Sigmoid colon (tissue), 7 donors: Measurements from ENCODE around the gene ID3. TPM values are rescaled to one million over a fixed set of nuclear protein-coding genes. Genes with fewer than 3 reads are reported as not detected.

ENCODE experiments used
- DNase-seq: peaks from one replicate; pipeline ENCODE4 v3.0.0-alpha.2; 2019
- H3K27ac ChIP-seq, 4 donors: fragments of 200-600 bp; sonication (generic); one replicate each; pipeline ENCODE4 v1.5.1; 2016 to 2019; ENCODE audit warnings: mild to moderate bottlenecking in 1 of 4
- H3K27me3 ChIP-seq, 3 donors: fragments of 200-600 bp; sonication (generic); one replicate each; pipeline ENCODE4 v1.5.1; 2019; ENCODE audit warnings: mild to moderate bottlenecking in 1 of 3
- H3K36me3 ChIP-seq, 4 donors: fragments of 200-600 bp; sonication (generic); one replicate each; pipeline ENCODE4 v1.5.1; 2016 to 2019
- H3K4me1 ChIP-seq, 4 donors: fragments of 200-600 bp; sonication (generic); one replicate each; pipeline ENCODE4 v1.5.1; 2017 to 2019
- H3K4me3 ChIP-seq, 4 donors: fragments of 200-600 bp; sonication (generic); one replicate each; pipeline ENCODE4 v1.5.1; 2017 to 2019; ENCODE audit warnings: mild to moderate bottlenecking in 2 of 4, moderate library complexity in 1 of 4
- H3K9me3 ChIP-seq, 4 donors: fragments of 200-600 bp in 3 of 4; sonication (generic) in 3 of 4; one replicate each; pipeline versions ENCODE4 v1.5.1 to v1.6.1; 2013 to 2019
- EP300 ChIP-seq, 4 donors: sonication (generic); formaldehyde crosslinking; IDR thresholded peaks; one replicate each; pipeline ENCODE4 v1.6.1; 2017; ENCODE audit warnings: antibody characterized with exemption in 4 of 4
- POLR2A ChIP-seq, 2 donors: fragments of 450-650 bp; IDR thresholded peaks; one replicate each; pipeline ENCODE4 v1.6.1; 2016; ENCODE audit warnings: antibody characterized with exemption in 2 of 2, mild to moderate bottlenecking in 2 of 2, moderate library complexity in 2 of 2
- POLR2AphosphoS5 ChIP-seq, 4 donors: sonication (generic); formaldehyde crosslinking; IDR thresholded peaks; one replicate each; pipeline ENCODE4 v1.6.1; 2017; ENCODE audit warnings: antibody characterized with exemption in 4 of 4
- WGBS, 2 donors: extraction: QIAGEN DNeasy Blood & Tissue Kit; methylation state at CpG; one replicate each; pipeline ENCODE4 v1.1.7; 2013; 5-methylcytosine and 5-hydroxymethylcytosine counted together
- intact Hi-C: fragments of 100-400 bp; cut with DNase I; formaldehyde crosslinking; loops from one replicate; pipeline ENCODE4 v1.15.1; 2023
- polyA plus RNA-seq, 3 donors: library from polyadenylated mRNA; stranded (reverse); fragments of 200-250 nt; gene quantifications; one replicate each; pipeline ENCODE4 v1.2.3, GENCODE V29; 2013
- total RNA-seq, 4 donors: library from RNA; depleted of rRNA; stranded (reverse); fragments of >200 nt; gene quantifications; one replicate each; pipeline ENCODE4 v1.1.0, GENCODE V29; 2016
- TF ChIP-seq, protein P1 (sequence below), 4 experiments: fragments of 450-650 bp in 3 of 4; fragments of 200-600 bp in 1 of 4; IDR thresholded peaks; one replicate each; pipeline ENCODE4 v1.5.1; 2016 to 2019; ENCODE audit warnings: antibody characterized with exemption in 4 of 4, mild to moderate bottlenecking in 3 of 4, moderate library complexity in 2 of 4
- donor health status: healthy with polysubstance abuse.
- donor health status: Bipolar disorder and iron deficiency.
- donor health status: healthy.

ID3 gene
- total and polyA plus RNA-seq, 7 donors: 72.1 to 232 (median 114) TPM

- no peak for TF ChIP-seq EP300 (IDR thresholded peaks at IDR 0.05)
- TF ChIP-seq POLR2AphosphoS5 (IDR thresholded peaks at IDR 0.05): no peak
- no peak for TF ChIP-seq POLR2A (IDR thresholded peaks at IDR 0.05)
- TF ChIP-seq, protein P1, sequence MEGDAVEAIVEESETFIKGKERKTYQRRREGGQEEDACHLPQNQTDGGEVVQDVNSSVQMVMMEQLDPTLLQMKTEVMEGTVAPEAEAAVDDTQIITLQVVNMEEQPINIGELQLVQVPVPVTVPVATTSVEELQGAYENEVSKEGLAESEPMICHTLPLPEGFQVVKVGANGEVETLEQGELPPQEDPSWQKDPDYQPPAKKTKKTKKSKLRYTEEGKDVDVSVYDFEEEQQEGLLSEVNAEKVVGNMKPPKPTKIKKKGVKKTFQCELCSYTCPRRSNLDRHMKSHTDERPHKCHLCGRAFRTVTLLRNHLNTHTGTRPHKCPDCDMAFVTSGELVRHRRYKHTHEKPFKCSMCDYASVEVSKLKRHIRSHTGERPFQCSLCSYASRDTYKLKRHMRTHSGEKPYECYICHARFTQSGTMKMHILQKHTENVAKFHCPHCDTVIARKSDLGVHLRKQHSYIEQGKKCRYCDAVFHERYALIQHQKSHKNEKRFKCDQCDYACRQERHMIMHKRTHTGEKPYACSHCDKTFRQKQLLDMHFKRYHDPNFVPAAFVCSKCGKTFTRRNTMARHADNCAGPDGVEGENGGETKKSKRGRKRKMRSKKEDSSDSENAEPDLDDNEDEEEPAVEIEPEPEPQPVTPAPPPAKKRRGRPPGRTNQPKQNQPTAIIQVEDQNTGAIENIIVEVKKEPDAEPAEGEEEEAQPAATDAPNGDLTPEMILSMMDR (IDR thresholded peaks at IDR 0.05): no peak
- intact Hi-C loops: no loop called here
- Histone ChIP-seq H3K4me3 (no peak overlapping the region), H3K36me3 (no peaks in the 10 kb centered on the region), H3K9me3 (no peaks in the 10 kb centered on the region), H3K4me1 (peaks cover 0 to 55% (median 53%) of the 10 kb centered on the region in 4 donors), H3K27me3 (no peaks in the 10 kb centered on the region), H3K27ac (peak overlapping the region; percentile 89 to 96 (median 96))
- DNase-seq: no peak
- 18 to 65% methylated on average over 10 of the region's 10 CpGs for WGBS, 2 donors
These were observed 5.3 kb upstream of the ID3 start for GRCh38 chr1:23564529-23565122.

- DNase-seq: no peak
- H3K4me3 ChIP-seq: no peak overlapping the region
- WGBS, 2 donors: 55 to 88% methylated on average over 3 of the region's 3 CpGs
- H3K4me1 ChIP-seq: peaks cover 0 to 58% (median 50%) of the 10 kb centered on the region in 4 donors
- peak overlapping the region; percentile 89 to 96 (median 96) for H3K27ac ChIP-seq
- no peaks in the 10 kb centered on the region for H3K9me3 ChIP-seq
- H3K36me3 ChIP-seq: no peaks in the 10 kb centered on the region
- H3K27me3 ChIP-seq: no peaks in the 10 kb centered on the region
- TF ChIP-seq, protein P1 (IDR thresholded peaks at IDR 0.05): no peak
- TF ChIP-seq EP300 (IDR thresholded peaks at IDR 0.05) (no peak), POLR2AphosphoS5 (IDR thresholded peaks at IDR 0.05) (no peak), POLR2A (IDR thresholded peaks at IDR 0.05) (no peak)
- intact Hi-C loops: loop anchor here (2.0 kb wide), 1 partner anchor 195 kb away; the partner anchor contains the start of gene ZNF436
These were observed 4.6 kb upstream of the ID3 start for GRCh38 chr1:23563755-23564374.

- 80% methylated on average over 9 of the region's 9 CpGs for WGBS, 2 donors
- peak; percentile 64 for DNase-seq
- Histone ChIP-seq H3K27me3 (no peaks in the 10 kb centered on the region), H3K27ac (peak overlapping the region; percentile 89 to 96 (median 96)), H3K4me3 (no peak overlapping the region), H3K9me3 (no peaks in the 10 kb centered on the region), H3K4me1 (peaks cover 0 to 59% (median 56%) of the 10 kb centered on the region in 4 donors), H3K36me3 (no peaks in the 10 kb centered on the region)
- intact Hi-C loops: loop anchor here (2.0 kb wide), 1 partner anchor 194 kb away; the partner anchor contains the start of gene ZNF436
- TF ChIP-seq POLR2A (IDR thresholded peaks at IDR 0.05) (no peak), POLR2AphosphoS5 (IDR thresholded peaks at IDR 0.05) (no peak), EP300 (IDR thresholded peaks at IDR 0.05) (no peak)
- TF ChIP-seq, protein P1 (IDR thresholded peaks at IDR 0.05): no peak
These were observed 3.7 kb upstream of the ID3 start for GRCh38 chr1:23563003-23563402.

- H3K4me1 ChIP-seq: peaks cover 0 to 63% (median 55%) of the 10 kb centered on the region in 4 donors
- peak overlapping the region; percentile 89 to 96 (median 96) for H3K27ac ChIP-seq
- 2 to 7% methylated on average over 19 of the region's 19 CpGs for WGBS, 2 donors
- TF ChIP-seq, protein P1 (IDR thresholded peaks at IDR 0.05): no peak
- TF ChIP-seq POLR2A (IDR thresholded peaks at IDR 0.05) (peak; percentile 34 to 61), POLR2AphosphoS5 (IDR thresholded peaks at IDR 0.05) (peak; percentile 77 to 97 (median 77)), EP300 (IDR thresholded peaks at IDR 0.05) (peak in 3 of 4 donors; percentile 59 to 79 (median 75))
- peak; percentile 99 for DNase-seq
- peak overlapping the region in 1 of 4 donors; percentile 7 for H3K4me3 ChIP-seq
- no peaks in the 10 kb centered on the region for H3K9me3 ChIP-seq
- H3K36me3 ChIP-seq: no peaks in the 10 kb centered on the region
- H3K27me3 ChIP-seq: no peaks in the 10 kb centered on the region
- intact Hi-C loops: loop anchor here (2.0 kb wide), 1 partner anchor 194 kb away; the partner anchor contains the start of gene ZNF436
These were observed 3.0 kb upstream of the ID3 start for GRCh38 chr1:23562137-23562876.
